HCT116 (cell line): Measurements from ENCODE around the gene AK5. TPM values are rescaled to one million over a fixed set of nuclear protein-coding genes. Genes with fewer than 3 reads are reported as not detected.

Experiments used
- ATAC-seq: fragments of 200-7000 bp; cut with Tn5 transposase; 2 replicates; pipeline ENCODE4 v1.9.1; 2020; ENCODE audit warnings: mild to moderate bottlenecking, moderate library complexity
- BruUV-seq: library from RNA; stranded (reverse); fragments of 400-500 nt; replicated peaks from 2 replicates; lab custom pipeline; 2021; lab: Mats Ljungman, UMichigan
- CTCF ChIA-PET: fragments of 300-600 bp; sonication (Branson Sonifier 250); formaldehyde crosslinking; loops from one replicate; lab custom pipeline; 2021; ENCODE audit warnings: antibody characterized with exemption; lab: Charles Lee
- POLR2A ChIA-PET: fragments of 300-600, 350-600 bp; sonication (Branson Sonifier 250); formaldehyde crosslinking; loops from one replicate; lab custom pipeline; 2021; ENCODE audit warnings: antibody characterized with exemption; lab: Charles Lee
- RAD21 ChIA-PET, 2 experiments: fragments of 300-600 bp; sonication (Branson Sonifier 250); formaldehyde crosslinking; loops; one replicate each; lab custom pipeline; 2023; ENCODE audit warnings: low total read pairs in 2 of 2; ENCODE audit not compliant: uncharacterized antibody in 2 of 2, unreplicated experiment in 2 of 2, low non-redundant PET in 1 of 2; lab: Charles Lee
- DNase-seq: peaks from one replicate; pipeline ENCODE4 v3.0.0-alpha.2; 2010; ENCODE audit warnings: low read depth, low spot score
- H2AFZ ChIP-seq: fragments of 200-600 bp; shearing (Covaris generic), sonication (generic); 2 replicates; pipeline ENCODE4 v1.6.1; 2017; ENCODE audit warnings: low read depth, mixed run types, mixed read lengths, antibody characterized with exemption, low read length; ENCODE audit not compliant: poor library complexity, severe bottlenecking
- H3K27ac ChIP-seq: 2 replicates; pipeline ENCODE4 v1.5.1; 2012; ENCODE audit warnings: low read depth, low read length
- H3K27me3 ChIP-seq: fragments of 200-600 bp; sonication (generic); 2 replicates; pipeline ENCODE4 v1.6.1; 2016; ENCODE audit warnings: mixed run types, low read length, mixed read lengths; ENCODE audit not compliant: insufficient read depth
- H3K36me3 ChIP-seq, 2 experiments: fragments of 200-500 bp in 1 of 2; fragments of 200-600 bp in 1 of 2; sonication (Bioruptor generic) in 1 of 2; sonication (generic) in 1 of 2; 2 replicates each; pipeline versions ENCODE4 v1.5.1 to v1.6.1; 2014 to 2016; ENCODE audit warnings: low read length in 2 of 2, inconsistent platforms in 1 of 2, mixed read lengths in 1 of 2, mixed run types in 1 of 2; ENCODE audit not compliant: insufficient read depth in 2 of 2, control insufficient read depth in 1 of 2
- H3K4me1 ChIP-seq, 2 experiments: fragments of 200-600 bp in 1 of 2; sonication (generic) in 1 of 2; 2 replicates each; pipeline versions ENCODE4 v1.5.1 to v1.6.1; 2012 to 2017; ENCODE audit warnings: low read length in 2 of 2, inconsistent platforms in 1 of 2, mild to moderate bottlenecking in 1 of 2, mixed read lengths in 1 of 2, mixed run types in 1 of 2, moderate library complexity in 1 of 2; ENCODE audit not compliant: insufficient read depth in 2 of 2, control insufficient read depth in 1 of 2
- H3K4me2 ChIP-seq: fragments of 200-600 bp; sonication (generic); 2 replicates; pipeline ENCODE4 v1.6.1; 2017; ENCODE audit warnings: mixed run types, low read length, mixed read lengths
- H3K4me3 ChIP-seq, 2 experiments: fragments of 200-600 bp in 1 of 2; sonication (generic) in 1 of 2; replicated peaks in 1 of 2; 2 replicates each; pipeline ENCODE4 v1.5.1; 2011 to 2016; ENCODE audit warnings: low read length in 2 of 2, control low read depth in 1 of 2, low read depth in 1 of 2, mild to moderate bottlenecking in 1 of 2, mixed read lengths in 1 of 2, mixed run types in 1 of 2
- H3K79me2 ChIP-seq: fragments of 200-600 bp; sonication (generic); 2 replicates; pipeline ENCODE4 v1.6.1; 2017; ENCODE audit warnings: mild to moderate bottlenecking, mixed run types, low read length, moderate library complexity, mixed read lengths; ENCODE audit not compliant: insufficient read depth
- H3K9ac ChIP-seq: fragments of 200-600 bp; sonication (generic); 2 replicates; pipeline ENCODE4 v1.6.1; 2016; ENCODE audit warnings: low read length, mixed read lengths
- H3K9me2 ChIP-seq: fragments of 200-600 bp; sonication (generic), shearing (Covaris generic); 2 replicates; pipeline ENCODE4 v1.6.1; 2017; ENCODE audit warnings: mixed run types, mild to moderate bottlenecking, moderate library complexity; ENCODE audit not compliant: insufficient read depth
- H3K9me3 ChIP-seq, 2 experiments: fragments of 200-500 bp in 1 of 2; fragments of 200-600 bp in 1 of 2; sonication (Bioruptor generic) in 1 of 2; sonication (generic) in 1 of 2; 2 replicates each; pipeline ENCODE4 v1.6.1; 2014 to 2017; ENCODE audit warnings: low read length in 2 of 2, mixed read lengths in 2 of 2, inconsistent platforms in 1 of 2, low read depth in 1 of 2, mild to moderate bottlenecking in 1 of 2, mixed run types in 1 of 2, moderate library complexity in 1 of 2; ENCODE audit not compliant: control insufficient read depth in 1 of 2, insufficient read depth in 1 of 2
- H4K20me1 ChIP-seq: fragments of 200-600 bp; sonication (generic), shearing (Covaris generic); 2 replicates; pipeline ENCODE4 v1.6.1; 2017; ENCODE audit warnings: mixed run types, mild to moderate bottlenecking, moderate library complexity; ENCODE audit not compliant: insufficient read depth
- EGR1 ChIP-seq: IDR thresholded peaks from 2 replicates; pipeline ENCODE4 v1.6.1; 2012; ENCODE audit warnings: low read depth
- ELF1 ChIP-seq: IDR thresholded peaks from 2 replicates; pipeline ENCODE4 v1.6.1; 2012; ENCODE audit warnings: low read depth, borderline replicate concordance
- EZH2 ChIP-seq: fragments of 200-600 bp; sonication (generic); IDR thresholded peaks from 2 replicates; pipeline ENCODE4 v1.6.1; 2017; ENCODE audit warnings: antibody characterized with exemption, mixed run types
- FOSL1 ChIP-seq: IDR thresholded peaks from 2 replicates; pipeline ENCODE4 v1.6.1; 2012; ENCODE audit warnings: low read depth
- JUND ChIP-seq: IDR thresholded peaks from 2 replicates; pipeline ENCODE4 v1.6.1; 2012
- POLR2AphosphoS5 ChIP-seq: IDR thresholded peaks from 2 replicates; pipeline ENCODE4 v1.6.1; 2011; ENCODE audit warnings: mild to moderate bottlenecking, low read depth, low read length, moderate library complexity
- RAD21 ChIP-seq: IDR thresholded peaks from 2 replicates; pipeline ENCODE4 v1.6.1; 2012; ENCODE audit warnings: low read depth, mild to moderate bottlenecking
- SP1 ChIP-seq: IDR thresholded peaks from 2 replicates; pipeline ENCODE4 v1.6.1; 2012; ENCODE audit warnings: low read depth
- SRF ChIP-seq: IDR thresholded peaks from 2 replicates; pipeline ENCODE4 v1.6.1; 2012; ENCODE audit warnings: low read depth
- YY1 ChIP-seq: IDR thresholded peaks from 2 replicates; pipeline ENCODE4 v1.6.1; 2011; ENCODE audit warnings: low read length, low read depth, moderate library complexity, mild to moderate bottlenecking; ENCODE audit not compliant: insufficient replicate concordance; ENCODE audit errors: extremely low read depth
- ZFX ChIP-seq: fragments of 450-650 bp; IDR thresholded peaks from 2 replicates; pipeline ENCODE4 v1.6.1; 2017
- ZNF274 ChIP-seq: fragments of 200-500 bp; sonication (Bioruptor generic); IDR thresholded peaks from 2 replicates; pipeline ENCODE4 v1.6.1; 2014; ENCODE audit warnings: mild to moderate bottlenecking, low read depth, low read length, inconsistent platforms
- intact Hi-C: fragments of 100-400 bp; cut with micrococcal nuclease; formaldehyde crosslinking; loops from 2 replicates; pipeline ENCODE4 v1.10.0; 2022
- total RNA-seq: library from RNA; stranded (reverse); gene quantifications from one replicate; pipeline ENCODE4 v1.2.1, GENCODE V29; 2021; ENCODE audit not compliant: unreplicated experiment
- TF ChIP-seq, protein P1 (sequence below), 3 experiments: fragments of 200-600 bp in 1 of 3; sonication (generic) in 1 of 3; IDR thresholded peaks in 2 of 3; conservative IDR thresholded peaks in 1 of 3; 2 replicates each; pipeline ENCODE4 v1.5.1; 2012 to 2017; ENCODE audit warnings: low read depth in 2 of 3, low read length in 2 of 3, antibody characterized with exemption in 1 of 3, borderline replicate concordance in 1 of 3, control low read depth in 1 of 3, mild to moderate bottlenecking in 1 of 3, mixed read lengths in 1 of 3, mixed run types in 1 of 3, moderate library complexity in 1 of 3; ENCODE audit not compliant: insufficient read depth in 1 of 3
- TF ChIP-seq, protein P2 (sequence below): IDR thresholded peaks from 2 replicates; pipeline ENCODE4 v1.6.1; 2011; ENCODE audit warnings: mild to moderate bottlenecking, low read length, moderate library complexity; ENCODE audit not compliant: insufficient replicate concordance; ENCODE audit errors: extremely low read depth
- TF ChIP-seq, protein P3 (sequence below): IDR thresholded peaks from 2 replicates; pipeline ENCODE4 v1.6.1; 2012
- TF ChIP-seq, protein P4 (sequence below): IDR thresholded peaks from 2 replicates; pipeline ENCODE4 v1.6.1; 2012

Gene AK5
- total RNA-seq, 1 experiment from 2014 or later, result 0.22 TPM

DNA sequence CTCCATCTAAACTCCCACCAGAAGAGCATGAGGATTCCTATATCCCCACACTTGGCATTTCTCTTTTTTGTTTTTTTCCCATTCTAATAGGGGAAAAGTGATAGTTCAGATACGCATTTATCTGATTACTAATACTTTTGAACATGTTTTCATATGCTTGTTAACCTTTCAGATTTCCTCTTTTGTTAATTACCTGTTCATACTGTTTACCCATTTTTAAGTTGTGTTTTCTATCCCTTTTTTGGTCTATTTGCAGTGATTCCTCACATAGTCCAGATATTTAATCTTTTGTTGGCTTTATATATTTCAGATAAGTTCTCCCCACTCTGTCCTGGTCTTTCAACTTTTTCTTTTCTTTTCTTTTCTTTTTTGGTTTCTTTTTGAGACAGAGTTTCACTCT is 49.0 kb upstream of the AK5 start:
- ATAC-seq (no peak), DNase-seq (no peak)
- POLR2A ChIA-PET, result no interaction called here
- RAD21 ChIA-PET, result no interaction called here
- H2AFZ ChIP-seq, result no peak overlapping the region
- TF ChIP-seq, protein P1, sequence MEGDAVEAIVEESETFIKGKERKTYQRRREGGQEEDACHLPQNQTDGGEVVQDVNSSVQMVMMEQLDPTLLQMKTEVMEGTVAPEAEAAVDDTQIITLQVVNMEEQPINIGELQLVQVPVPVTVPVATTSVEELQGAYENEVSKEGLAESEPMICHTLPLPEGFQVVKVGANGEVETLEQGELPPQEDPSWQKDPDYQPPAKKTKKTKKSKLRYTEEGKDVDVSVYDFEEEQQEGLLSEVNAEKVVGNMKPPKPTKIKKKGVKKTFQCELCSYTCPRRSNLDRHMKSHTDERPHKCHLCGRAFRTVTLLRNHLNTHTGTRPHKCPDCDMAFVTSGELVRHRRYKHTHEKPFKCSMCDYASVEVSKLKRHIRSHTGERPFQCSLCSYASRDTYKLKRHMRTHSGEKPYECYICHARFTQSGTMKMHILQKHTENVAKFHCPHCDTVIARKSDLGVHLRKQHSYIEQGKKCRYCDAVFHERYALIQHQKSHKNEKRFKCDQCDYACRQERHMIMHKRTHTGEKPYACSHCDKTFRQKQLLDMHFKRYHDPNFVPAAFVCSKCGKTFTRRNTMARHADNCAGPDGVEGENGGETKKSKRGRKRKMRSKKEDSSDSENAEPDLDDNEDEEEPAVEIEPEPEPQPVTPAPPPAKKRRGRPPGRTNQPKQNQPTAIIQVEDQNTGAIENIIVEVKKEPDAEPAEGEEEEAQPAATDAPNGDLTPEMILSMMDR (IDR thresholded peaks at IDR 0.05 in 2 of 3, conservative IDR thresholded peaks at IDR 0.05 in 1 of 3; ENCODE audit: borderline replicate concordance in 1 of 3, insufficient read depth in 1 of 3, low read depth in 2 of 3, low read length in 2 of 3), result no peak
- TF ChIP-seq, protein P2, sequence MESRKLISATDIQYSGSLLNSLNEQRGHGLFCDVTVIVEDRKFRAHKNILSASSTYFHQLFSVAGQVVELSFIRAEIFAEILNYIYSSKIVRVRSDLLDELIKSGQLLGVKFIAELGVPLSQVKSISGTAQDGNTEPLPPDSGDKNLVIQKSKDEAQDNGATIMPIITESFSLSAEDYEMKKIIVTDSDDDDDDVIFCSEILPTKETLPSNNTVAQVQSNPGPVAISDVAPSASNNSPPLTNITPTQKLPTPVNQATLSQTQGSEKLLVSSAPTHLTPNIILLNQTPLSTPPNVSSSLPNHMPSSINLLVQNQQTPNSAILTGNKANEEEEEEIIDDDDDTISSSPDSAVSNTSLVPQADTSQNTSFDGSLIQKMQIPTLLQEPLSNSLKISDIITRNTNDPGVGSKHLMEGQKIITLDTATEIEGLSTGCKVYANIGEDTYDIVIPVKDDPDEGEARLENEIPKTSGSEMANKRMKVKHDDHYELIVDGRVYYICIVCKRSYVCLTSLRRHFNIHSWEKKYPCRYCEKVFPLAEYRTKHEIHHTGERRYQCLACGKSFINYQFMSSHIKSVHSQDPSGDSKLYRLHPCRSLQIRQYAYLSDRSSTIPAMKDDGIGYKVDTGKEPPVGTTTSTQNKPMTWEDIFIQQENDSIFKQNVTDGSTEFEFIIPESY, result no peak
- TF ChIP-seq SP1 (no peak), RAD21 (no peak), JUND (no peak), ELF1 (no peak), EZH2 (no peak), YY1 (no peak), ZNF274 (no peak), ZFX (no peak), EGR1 (no peak), POLR2AphosphoS5 (no peak), FOSL1 (no peak), SRF (no peak)
- TF ChIP-seq, protein P3, sequence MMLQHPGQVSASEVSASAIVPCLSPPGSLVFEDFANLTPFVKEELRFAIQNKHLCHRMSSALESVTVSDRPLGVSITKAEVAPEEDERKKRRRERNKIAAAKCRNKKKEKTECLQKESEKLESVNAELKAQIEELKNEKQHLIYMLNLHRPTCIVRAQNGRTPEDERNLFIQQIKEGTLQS, result no peak
- TF ChIP-seq, protein P4, sequence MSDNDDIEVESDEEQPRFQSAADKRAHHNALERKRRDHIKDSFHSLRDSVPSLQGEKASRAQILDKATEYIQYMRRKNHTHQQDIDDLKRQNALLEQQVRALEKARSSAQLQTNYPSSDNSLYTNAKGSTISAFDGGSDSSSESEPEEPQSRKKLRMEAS, result no peak
- no TSS peak for BruUV-seq
- no peak overlapping the region for H3K4me3 ChIP-seq
- H3K9me3 ChIP-seq, result no peaks in the 10 kb centered on the region
- CTCF ChIA-PET, result no interaction called here
- H3K9me2 ChIP-seq, result no peaks in the 10 kb centered on the region
- H3K4me2 ChIP-seq, result no peak overlapping the region
- H3K36me3 ChIP-seq, result no peaks in the 10 kb centered on the region
- intact Hi-C loops, result no loop called here
- no peaks in the 10 kb centered on the region for H3K27me3 ChIP-seq
- no peaks in the 10 kb centered on the region for H3K79me2 ChIP-seq
- H3K27ac ChIP-seq, result no peak overlapping the region
- no peaks in the 10 kb centered on the region for H3K4me1 ChIP-seq
- no peaks in the 10 kb centered on the region for H4K20me1 ChIP-seq
- H3K9ac ChIP-seq, result no peak overlapping the region
